GM21423 (cell line): Measurements from ENCODE around the gene CPHXL.

Experiments
- ATAC-seq: cut with Tn5 transposase; IDR thresholded peaks from one replicate; pipeline ENCODE4 v1.9.1; 2021; ENCODE audit warnings: mild to moderate bottlenecking, moderate library complexity; ENCODE audit not compliant: unreplicated experiment

CPHXL gene

DNA sequence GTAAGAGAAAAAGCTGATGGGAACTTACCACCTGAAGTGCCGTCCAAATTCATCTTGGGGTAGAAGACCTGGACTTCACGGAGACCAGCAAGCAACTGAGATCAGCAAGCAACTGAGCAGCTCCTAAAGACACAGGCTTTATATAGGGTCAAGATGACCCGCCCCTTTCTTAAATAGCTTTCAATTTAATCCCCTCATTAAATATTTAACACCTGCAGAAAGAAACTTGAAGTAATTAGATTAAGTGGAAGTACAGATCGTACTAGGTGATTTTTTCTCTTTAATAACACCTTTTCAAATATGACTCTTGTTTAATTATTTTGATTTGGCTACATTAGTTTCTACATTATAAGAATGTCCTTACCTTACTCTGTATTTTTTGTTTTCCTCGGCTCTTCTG lies at the start of gene CPHXL:
CPHXL (minus strand) TSS at position 101 of the 400 bp plus-strand sequence; CDS start at position 53, 48 bp downstream.
- ATAC-seq: no peak

DNA sequence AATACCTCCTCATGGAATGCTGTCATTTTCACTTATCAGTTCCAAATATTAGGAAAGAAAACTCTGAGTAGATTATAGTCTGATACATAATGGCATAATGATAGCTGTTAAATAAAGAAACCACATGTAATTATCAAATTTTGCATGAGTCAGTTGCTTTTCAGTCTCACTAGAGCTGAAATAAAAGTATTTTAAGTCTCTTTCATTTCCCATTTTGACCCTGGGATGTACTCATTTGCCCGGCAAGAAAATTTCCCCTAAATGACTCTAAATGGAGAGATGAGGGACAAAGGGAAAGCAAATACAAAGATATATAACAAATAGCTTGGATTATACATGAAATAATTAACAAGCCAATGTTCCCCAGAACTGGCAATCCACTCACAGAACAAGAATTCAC lies 47.9 kb upstream of the CPHXL start:
- no peak for ATAC-seq

DNA sequence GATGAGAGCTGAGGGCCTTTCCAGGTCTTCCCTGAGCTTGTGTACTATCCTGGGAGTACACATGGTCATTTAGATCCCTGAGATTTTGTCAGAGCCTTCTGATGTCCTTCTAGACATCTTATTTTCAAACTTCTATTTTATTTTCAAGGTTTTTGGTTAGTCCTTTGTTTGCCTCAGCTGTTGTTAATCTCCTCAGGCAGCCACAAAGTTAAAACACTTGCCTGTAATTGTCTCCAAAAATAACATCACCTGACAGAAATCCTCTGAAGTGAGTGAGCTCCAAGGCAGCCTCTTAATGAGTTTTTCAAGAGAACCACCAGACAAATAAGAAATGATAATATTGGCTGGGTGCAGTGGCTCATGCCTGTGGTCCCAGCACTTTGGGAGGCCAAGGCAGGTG lies 43.8 kb upstream of the CPHXL start:
- no peak for ATAC-seq

DNA sequence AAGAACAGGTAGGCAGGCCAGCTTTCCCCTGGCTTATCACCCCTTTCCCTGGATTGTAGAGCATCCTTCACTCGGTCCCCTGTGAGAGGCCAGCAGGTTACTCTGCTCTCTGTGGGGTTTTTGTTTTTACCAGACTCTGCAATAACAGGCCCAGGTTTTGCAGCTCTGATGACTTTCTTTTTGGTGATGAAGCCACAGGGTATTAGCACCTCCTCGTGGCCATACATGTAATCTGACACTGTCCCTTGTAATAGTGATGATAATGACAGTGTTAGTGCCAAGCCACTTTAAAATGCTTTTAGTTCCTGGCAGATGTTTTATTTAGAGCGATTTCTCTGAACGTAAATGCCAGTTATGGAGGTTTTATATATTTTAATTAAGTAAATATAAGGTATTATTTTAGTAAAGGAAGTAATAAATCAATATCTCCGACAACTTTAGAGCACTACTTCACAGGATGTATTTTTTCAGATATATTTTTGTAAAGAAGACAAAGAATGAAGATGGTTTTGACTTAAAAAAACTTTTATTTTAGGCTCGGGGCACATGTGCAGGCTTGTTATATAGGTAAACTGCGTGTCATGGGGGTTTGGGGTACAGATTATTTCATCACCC lies 38.0 kb upstream of the CPHXL start:
- peak; percentile 83 for ATAC-seq

DNA sequence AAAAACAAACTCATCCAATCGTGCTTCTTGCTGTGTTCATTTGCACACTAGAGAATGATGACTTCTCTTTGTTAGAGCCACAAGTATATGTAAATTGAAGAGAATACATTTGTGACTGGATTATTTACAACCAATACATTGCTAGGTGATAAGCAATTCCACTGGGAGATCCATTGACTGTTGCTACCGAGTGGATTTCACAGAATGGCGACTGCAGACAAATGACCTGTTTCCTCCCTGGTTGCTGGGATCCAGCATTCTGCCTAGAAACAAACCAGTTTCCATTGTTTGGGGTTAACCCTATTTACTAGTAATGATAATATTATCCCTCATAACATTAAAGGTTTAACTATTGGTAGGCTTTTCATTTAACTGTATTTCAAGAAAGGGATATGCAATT lies 36.9 kb upstream of the CPHXL start:
- ATAC-seq: no peak

DNA sequence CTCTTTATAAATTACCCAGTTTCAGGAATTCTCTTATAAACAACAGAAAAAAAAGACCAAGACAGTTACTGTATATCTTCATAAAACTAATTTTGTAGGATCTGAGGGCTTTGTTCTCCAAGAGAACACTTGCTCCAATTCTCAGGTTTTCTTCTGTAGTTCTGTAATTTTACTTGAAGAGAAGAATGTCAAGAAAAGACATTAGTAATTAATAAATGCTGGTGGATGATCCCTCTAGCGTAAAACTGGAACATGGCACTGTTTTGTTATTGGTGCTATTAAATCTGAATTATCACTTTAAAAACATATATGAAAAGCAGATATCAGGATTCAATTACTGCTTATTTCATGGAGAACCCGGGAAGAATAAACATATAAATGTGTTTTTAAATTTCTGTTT lies 36.5 kb upstream of the CPHXL start:
- no peak for ATAC-seq

DNA sequence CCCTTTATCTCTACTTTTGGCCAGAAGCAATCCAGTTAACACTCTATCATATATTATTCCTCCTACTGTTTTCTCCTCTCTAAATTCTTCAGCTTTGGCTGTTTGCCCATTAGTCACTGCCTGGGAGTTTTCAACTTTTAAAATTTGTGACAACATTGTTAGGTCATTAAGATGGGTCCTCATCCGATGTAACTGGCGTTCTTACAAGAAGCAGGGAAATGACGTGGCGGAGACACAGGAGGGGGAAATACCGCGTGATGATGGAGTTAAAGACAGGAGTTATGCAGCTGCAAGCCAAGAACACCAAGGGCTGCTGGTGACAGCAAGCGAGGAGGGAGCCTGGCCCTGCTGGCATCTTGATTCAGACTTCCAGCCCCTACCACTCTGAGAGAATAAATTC lies 34.8 kb upstream of the CPHXL start:
- ATAC-seq: peak; percentile 1

DNA sequence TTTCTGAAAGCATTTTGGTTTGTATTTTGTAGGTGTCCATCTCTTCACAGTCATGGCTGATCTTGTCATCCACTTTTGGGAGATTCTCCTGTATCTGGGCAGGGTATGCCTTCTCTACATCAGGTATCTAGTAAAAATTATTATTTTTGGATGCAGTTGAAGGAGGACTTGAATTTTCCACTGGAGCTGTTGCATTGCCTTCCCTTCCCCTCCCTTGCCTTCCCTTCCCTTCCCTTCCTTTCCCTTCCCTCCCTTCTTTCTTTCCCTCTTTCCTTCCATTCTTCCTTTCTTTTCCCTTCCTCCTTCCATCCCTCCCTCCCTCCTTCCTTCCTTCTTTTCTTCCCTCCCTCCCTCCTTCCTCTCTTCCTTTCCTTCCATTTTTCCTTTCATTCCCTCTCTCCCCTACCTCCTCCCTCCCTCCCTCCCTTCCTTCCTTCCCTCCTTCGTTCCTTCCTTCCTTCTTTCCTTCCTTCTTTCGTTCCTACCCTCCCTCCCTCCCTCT lies 33.8 kb upstream of the CPHXL start:
- ATAC-seq: no peak

DNA sequence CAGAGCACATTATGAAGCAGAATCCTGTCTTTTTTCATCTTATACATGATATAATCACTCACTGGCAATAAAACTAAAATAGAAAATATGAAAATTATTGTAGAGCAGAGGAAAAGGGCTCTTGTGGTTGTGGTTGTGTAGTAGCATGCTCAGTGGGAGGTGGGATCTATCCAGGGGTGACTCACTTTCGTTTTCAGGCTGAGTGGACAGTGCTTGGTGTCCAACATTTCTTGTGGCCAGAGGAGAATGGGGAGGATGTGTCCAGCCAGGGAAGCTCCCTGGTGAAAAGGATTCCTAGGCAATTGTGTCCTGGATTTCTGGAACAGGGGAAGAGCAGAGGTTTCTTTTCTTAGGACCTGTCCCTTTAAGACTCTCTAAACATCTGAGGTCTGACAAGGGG lies 31.9 kb upstream of the CPHXL start:
- peak; percentile 27 for ATAC-seq

DNA sequence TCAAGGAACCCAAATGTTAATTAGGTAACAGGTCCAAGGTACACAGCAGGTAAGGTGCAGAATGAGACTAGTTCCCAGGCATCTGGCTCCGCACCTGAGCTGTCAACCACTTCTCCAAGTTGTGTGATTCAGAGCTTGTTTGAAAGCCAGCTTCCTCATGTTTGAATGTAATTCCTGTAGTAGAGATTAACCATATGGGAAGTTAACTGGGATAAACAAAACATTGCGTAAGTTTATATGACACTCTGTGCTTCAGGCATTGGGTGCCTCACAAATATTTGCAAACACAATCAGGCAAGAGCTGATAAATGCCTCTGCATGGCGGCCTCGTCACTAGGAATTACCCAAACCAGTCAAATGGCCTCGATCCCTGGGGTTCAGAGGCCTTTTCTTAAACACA lies 27.9 kb upstream of the CPHXL start:
- no peak for ATAC-seq

DNA sequence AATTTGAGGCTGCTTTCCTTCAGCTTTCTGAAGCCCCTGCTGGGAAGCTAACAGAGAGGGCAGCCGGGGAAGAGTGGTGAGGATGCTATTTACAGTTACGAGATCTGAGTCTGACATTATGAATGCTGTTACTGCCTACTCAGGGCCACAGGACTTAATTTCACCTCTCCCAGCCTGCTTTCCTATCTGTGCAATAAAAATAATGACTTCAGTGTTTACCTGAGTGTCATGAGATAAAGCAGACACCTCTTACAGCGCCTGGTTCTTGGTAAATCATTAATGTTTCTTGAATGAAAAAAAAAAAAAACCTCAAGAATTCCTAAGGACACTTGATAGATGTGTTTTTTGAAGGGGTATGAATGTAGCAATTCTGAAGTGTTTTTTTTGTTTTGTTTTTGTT lies 24.2 kb upstream of the CPHXL start:
- ATAC-seq: no peak

DNA sequence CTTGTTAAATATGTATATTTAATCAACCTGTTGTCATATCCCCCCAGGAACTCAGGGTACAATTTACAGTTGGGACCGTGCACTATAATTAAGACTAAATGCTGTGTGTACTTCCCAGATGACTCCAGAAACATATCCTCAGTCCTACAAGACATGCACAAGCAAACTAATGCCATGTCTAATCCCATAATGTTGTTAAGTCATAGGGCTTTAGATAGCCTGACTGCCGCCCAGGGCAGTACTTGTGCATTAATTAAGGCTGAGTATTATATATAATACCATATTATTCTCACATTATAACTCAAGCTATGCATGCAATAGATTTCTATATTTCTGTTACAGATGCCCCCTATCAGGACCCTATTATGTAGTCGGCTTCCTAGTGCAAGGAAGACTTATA lies 20.1 kb upstream of the CPHXL start:
- no peak for ATAC-seq

DNA sequence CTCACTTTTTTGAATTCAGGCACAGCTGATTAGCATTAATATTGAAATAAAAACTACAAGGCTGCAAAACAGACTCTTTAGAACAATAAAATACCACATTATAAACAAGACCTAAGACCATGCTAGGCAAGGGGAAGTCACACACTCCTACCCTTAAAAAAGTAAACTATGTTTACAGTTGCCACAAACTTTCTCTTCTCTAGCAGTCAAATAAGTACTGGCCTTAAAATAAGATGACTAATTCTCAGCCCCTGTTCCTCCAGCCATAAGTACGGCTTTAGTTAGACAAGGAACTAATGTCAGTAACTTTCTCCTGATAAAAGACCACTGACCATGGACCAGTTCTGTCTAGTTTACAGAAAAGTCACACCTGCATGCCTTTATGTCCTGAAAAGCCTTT lies 19.5 kb upstream of the CPHXL start:
- no peak for ATAC-seq

DNA sequence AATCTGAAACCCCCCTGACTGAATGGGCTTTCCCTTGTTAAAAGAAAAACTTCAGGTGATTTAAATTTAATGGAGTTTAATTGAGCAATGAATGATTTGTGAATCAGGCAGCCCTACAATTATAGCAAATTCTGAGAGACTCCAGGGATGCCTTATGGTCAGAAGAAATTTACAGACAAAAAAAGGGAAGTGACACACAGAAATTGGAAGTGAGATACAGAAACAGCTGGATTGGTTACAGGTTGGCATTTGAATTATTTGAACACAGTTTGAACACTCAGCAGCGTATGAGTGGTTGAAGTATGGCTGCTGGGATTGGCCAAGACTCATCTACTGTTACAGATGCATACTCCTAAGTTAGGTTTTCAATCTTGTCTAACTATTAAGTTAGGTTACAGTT lies 19.0 kb upstream of the CPHXL start:
- no peak for ATAC-seq

DNA sequence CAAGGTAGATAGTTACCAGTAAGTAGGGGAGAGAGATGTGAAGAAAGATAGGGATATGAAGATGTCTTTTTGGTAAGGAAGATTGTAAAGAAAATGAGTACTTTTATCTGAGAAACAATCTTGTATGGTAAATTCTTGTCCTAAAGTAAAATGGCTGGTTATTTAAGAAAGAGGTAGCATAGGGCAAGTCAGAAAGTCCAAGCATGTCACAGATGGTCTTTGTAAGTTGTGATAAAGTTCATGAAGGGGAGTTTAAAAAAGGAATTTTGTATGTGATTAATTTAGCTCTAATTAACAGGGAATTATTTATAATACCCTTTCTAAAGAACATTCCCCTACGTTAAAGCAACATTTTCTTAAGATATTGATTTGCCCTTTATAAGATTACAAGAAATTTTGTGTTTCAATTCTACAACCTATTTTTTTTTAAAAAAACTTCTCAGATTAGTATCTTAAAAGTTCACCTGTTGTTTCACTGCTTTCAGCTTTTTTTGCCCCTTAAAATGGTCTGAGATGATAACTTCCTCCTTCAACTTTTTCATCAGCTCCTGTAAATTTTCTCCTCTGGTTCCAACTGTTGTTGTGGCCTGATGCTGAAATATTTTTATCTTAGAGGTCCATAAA lies 16.2 kb upstream of the CPHXL start:
- ATAC-seq: no peak

DNA sequence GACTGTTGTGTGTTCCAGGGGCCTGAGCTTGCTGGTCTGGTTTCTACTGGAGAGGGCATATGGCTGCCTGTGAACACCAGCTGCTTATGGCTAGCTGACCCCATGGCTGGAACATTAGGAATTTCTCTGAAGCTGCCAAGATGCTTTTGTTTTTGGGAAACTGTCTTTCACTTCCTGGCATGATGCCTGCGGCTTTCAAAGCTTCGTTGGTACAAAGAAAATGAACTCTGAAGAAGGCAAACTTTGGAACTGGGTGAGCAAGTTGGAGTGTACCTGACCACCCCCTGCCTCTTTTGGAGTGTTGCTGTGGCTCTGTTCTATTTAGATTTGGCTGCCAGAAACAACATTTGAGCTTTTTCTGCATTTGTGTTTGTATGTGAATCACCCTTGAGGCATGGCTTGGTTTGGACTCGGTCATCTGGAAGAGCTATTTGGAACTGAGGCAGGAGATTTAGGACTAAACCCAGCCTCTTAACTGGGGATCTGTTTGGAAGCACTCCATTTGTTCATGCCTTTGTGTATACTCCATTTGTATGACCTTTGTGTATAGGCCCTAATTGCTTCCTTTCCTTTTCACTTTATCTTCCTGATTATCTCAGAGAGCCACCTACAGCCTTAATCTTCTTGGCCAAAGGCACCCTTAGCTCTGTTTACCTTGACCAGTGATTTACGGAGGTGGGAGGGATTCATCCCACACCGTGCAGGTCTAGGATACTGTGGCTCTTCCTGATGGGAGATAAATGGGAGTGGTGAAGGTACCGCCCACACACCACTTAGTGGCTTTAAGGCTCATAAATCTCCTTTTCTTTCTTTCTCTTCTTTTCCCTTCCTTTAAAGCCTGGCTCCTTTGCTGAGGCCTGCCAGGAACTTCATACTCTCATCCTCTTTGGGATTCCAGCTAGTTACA lies 7.3 kb upstream of the CPHXL start:
- ATAC-seq: no peak

DNA sequence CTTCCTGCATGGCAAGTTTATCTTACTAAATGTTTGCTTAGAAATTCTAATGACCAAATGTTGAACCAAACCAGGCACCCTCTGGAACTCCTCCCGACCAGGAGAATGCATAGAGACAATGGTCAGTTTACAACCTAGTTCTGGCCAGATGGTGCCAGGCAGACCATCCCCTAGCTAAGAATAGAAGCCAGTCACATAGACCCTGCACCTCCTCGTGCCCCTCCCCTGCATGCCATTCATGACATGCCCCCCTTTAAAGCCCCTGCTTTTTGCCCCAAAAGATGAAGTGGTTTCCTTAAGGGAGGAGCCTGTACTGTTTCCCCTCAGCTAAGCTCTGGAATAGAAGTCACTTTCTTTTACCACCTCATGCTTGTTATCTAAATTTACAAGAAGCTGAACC lies 6.6 kb upstream of the CPHXL start:
- no peak for ATAC-seq

DNA sequence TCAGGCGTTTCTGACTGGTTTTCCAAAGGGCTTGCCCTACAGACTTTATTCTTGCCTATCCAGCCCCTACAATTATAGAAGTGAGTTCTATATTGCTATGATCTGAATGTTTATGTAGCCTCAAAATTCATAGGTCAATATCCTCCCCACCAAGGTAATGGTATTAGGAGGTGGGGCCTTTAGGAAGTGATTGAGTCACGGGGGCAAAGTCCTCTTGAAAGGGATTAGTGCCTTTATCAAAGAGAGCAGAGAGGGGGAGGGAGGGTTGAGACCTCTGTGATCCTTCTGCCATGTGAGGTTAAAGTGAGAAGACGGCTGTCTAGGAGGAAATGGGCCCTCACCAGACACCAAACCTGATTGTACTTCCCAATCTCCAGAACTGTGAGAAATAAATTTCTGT lies 931 bp upstream of the CPHXL start:
- ATAC-seq: no peak

DNA sequence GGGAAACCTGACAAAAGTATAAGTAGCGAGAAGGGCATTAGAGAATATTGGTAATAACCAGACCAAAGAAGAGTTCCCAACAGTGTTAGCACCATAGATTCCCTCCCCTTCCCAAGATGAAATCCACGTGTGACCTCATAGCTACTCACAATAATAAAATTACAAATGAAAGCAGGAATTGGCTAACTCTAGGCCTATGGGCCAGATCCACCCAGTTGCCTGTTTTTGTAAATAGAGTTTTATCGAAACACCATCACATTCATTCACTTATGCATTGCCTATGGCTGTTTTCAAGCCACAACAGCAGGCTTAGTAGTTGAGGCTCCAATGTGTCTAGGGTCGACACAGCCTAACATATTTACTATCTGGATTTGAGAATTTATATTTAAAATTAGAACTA lies 7.8 kb downstream of the CPHXL start:
- no peak for ATAC-seq

DNA sequence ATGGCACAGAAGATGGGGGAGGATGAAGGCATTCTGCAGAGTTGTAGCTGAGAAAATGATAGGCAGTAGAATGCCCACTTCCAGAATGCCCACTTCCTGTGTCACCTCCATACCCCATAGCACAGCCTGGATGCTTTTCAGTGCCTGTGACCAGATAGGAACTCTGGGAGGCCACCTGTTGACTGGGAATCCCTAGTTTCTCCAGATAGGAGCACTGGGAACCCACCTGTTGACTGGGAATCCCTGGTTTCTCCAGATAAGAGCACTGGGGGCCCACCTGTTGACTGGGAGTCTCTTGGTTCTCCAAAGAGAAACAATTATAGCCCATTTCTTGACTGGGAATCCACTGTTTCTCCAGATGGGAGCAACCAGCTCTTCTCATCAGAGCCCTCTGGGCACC lies 11.6 kb downstream of the CPHXL start:
- ATAC-seq: no peak

DNA sequence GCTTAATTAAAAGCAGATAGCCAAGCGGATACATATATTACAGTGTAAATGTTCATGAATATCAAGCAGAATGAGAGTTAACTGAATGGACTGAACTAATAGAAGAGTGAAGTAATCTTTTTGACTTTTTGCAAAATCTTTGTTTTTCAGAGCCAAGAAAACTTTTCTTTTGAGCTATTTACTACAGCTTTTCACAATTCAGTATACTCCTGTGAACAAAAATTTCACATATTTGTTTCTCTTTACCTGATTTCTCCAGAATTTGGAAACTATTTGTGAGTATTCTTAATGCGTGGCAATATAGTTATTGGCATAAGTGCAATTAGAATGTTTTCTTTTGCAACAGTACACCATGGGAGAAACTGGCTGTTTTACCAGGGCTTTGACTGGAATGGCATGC lies 15.9 kb downstream of the CPHXL start:
- ATAC-seq: no peak

DNA sequence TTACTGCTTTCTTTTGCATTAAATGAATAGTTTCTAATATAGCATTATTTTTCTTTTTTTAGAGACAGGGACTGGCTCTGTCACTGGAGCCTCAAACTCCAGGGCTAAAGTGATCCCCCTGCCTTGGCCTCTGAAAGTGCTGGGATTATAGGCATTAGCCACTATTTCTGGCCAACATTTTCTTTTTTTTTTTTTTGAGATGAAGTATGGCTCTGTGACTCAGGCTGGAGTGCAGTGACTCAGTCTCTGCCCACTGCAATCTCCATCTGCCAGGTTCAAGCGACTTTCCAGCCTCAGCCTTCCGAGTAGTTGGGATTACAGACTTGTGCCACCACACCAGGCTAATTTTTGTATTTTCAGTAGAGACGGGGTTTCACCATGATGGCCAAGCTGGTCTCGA lies 23.0 kb downstream of the CPHXL start:
- no peak for ATAC-seq
